ENCODE results near the gene CAND2.

Gene CAND2

GRCh38 chr3:12808587-12808986 is 12.1 kb downstream of the CAND2 start:
- H3K27me3 ChIP-seq (ENCODE audit: insufficient read depth, poor library complexity, severe bottlenecking) = no peaks in the 10 kb centered on the region
- DNase-seq (ENCODE audit: low spot score) (no peak), ATAC-seq (ENCODE audit: low read depth) (no peak)
- no peaks in the 10 kb centered on the region for H3K4me1 ChIP-seq (ENCODE audit: insufficient read depth, poor library complexity, severe bottlenecking)
- H3K27ac ChIP-seq (ENCODE audit: poor library complexity, severe bottlenecking) = no peak overlapping the region
- no peaks in the 10 kb centered on the region for H3K9me3 ChIP-seq (ENCODE audit: severe bottlenecking)
- H3K4me3 ChIP-seq (ENCODE audit: severe bottlenecking) = no peak overlapping the region
- no peaks in the 10 kb centered on the region for H3K36me3 ChIP-seq (ENCODE audit: low read depth)
- no peak for TF ChIP-seq CTCF (IDR thresholded peaks at IDR 0.05; ENCODE audit: poor library complexity, severe bottlenecking)

- no peak for TF ChIP-seq CTCF (IDR thresholded peaks at IDR 0.05; ENCODE audit: poor library complexity, severe bottlenecking)
Observed at GRCh38 chr3:12809001-12809400, 12.5 kb downstream of the CAND2 start.

GRCh38 chr3:12809435-12809834 is 13.0 kb downstream of the CAND2 start:
- no peak for TF ChIP-seq CTCF (IDR thresholded peaks at IDR 0.05; ENCODE audit: poor library complexity, severe bottlenecking)
- Histone ChIP-seq H3K4me3 (ENCODE audit: severe bottlenecking) (no peak overlapping the region), H3K27ac (ENCODE audit: poor library complexity, severe bottlenecking) (no peak overlapping the region), H3K9me3 (ENCODE audit: severe bottlenecking) (no peaks in the 10 kb centered on the region), H3K4me1 (ENCODE audit: insufficient read depth, poor library complexity, severe bottlenecking) (no peaks in the 10 kb centered on the region), H3K27me3 (ENCODE audit: insufficient read depth, poor library complexity, severe bottlenecking) (no peaks in the 10 kb centered on the region), H3K36me3 (ENCODE audit: low read depth) (no peaks in the 10 kb centered on the region)
- no peak; the same call in 2 of the 3 replicates for ATAC-seq (ENCODE audit: low read depth)
- DNase-seq (ENCODE audit: low spot score) = no peak

More at GRCh38 chr3:12809001-12809400, 12.5 kb downstream of the CAND2 start:
- DNase-seq (ENCODE audit: low spot score) = no peak
- ATAC-seq (ENCODE audit: low read depth) = no peak
- no peaks in the 10 kb centered on the region for H3K4me1 ChIP-seq (ENCODE audit: insufficient read depth, poor library complexity, severe bottlenecking)
- H3K27ac ChIP-seq (ENCODE audit: poor library complexity, severe bottlenecking) = no peak overlapping the region
- H3K27me3 ChIP-seq (ENCODE audit: insufficient read depth, poor library complexity, severe bottlenecking) = no peaks in the 10 kb centered on the region
- H3K9me3 ChIP-seq (ENCODE audit: severe bottlenecking) = no peaks in the 10 kb centered on the region
- H3K36me3 ChIP-seq (ENCODE audit: low read depth) = no peaks in the 10 kb centered on the region
- H3K4me3 ChIP-seq (ENCODE audit: severe bottlenecking) = no peak overlapping the region

- ATAC-seq (ENCODE audit: low read depth) = peak; percentile 96
- H3K9me3 ChIP-seq (ENCODE audit: severe bottlenecking) = no peaks in the 10 kb centered on the region
- no peaks in the 10 kb centered on the region for H3K27me3 ChIP-seq (ENCODE audit: insufficient read depth, poor library complexity, severe bottlenecking)
- peak; percentile 96 for DNase-seq (ENCODE audit: low spot score)
- peak; percentile 69 for TF ChIP-seq CTCF (IDR thresholded peaks at IDR 0.05; ENCODE audit: poor library complexity, severe bottlenecking)
- no peaks in the 10 kb centered on the region for H3K4me1 ChIP-seq (ENCODE audit: insufficient read depth, poor library complexity, severe bottlenecking)
- no peaks in the 10 kb centered on the region for H3K36me3 ChIP-seq (ENCODE audit: low read depth)
- H3K4me3 ChIP-seq (ENCODE audit: severe bottlenecking) = peak overlapping the region; percentile 38
- peak overlapping the region; percentile 16 for H3K27ac ChIP-seq (ENCODE audit: poor library complexity, severe bottlenecking)
Observed at GRCh38 chr3:12810013-12810780, 13.7 kb downstream of the CAND2 start.

- no peak for TF ChIP-seq CTCF (IDR thresholded peaks at IDR 0.05; ENCODE audit: poor library complexity, severe bottlenecking)
- DNase-seq (ENCODE audit: low spot score) = no peak
- Histone ChIP-seq H3K4me1 (ENCODE audit: insufficient read depth, poor library complexity, severe bottlenecking) (no peaks in the 10 kb centered on the region), H3K27me3 (ENCODE audit: insufficient read depth, poor library complexity, severe bottlenecking) (no peaks in the 10 kb centered on the region), H3K4me3 (ENCODE audit: severe bottlenecking) (no peak overlapping the region), H3K9me3 (ENCODE audit: severe bottlenecking) (no peaks in the 10 kb centered on the region), H3K27ac (ENCODE audit: poor library complexity, severe bottlenecking) (peak overlapping the region; percentile 16), H3K36me3 (ENCODE audit: low read depth) (no peaks in the 10 kb centered on the region)
- ATAC-seq (ENCODE audit: low read depth) = no peak
Observed at GRCh38 chr3:12810961-12811360, 14.5 kb downstream of the CAND2 start.

All from RWPE2 (cell line).